ENCODE data around the gene POLDIP3. TPM values are rescaled to one million over a fixed set of nuclear protein-coding genes. Genes with fewer than 3 reads are reported as not detected.

POLDIP3 gene
- total RNA-seq, 1 donor from 2014 or later, result 77.5 TPM

- ChIA-PET POLR2A (interaction anchor here (0.5 to 7.2 kb wide), 7 partner anchors 10 to 734 kb away, joined by 3 to 96 read pairs (median 7); partner anchors contain the start of gene POLDIP3), CTCF (interaction anchor here (2.9 kb wide), 1 partner anchor 32 kb away, joined by 17 read pairs; no protein-coding TSS in a partner anchor)
- intact Hi-C loops (cut with micrococcal nuclease), result loop anchor here (1.0 kb wide), 1 partner anchor 11 kb away; no protein-coding TSS in a partner anchor
- Mint-ChIP-seq H3K27ac (peak overlapping the region; percentile 46), H3K4me1 (peaks cover 46% of the 10 kb centered on the region), H3K9me3 (no peaks in the 10 kb centered on the region), H3K36me3 (ENCODE audit: low read depth) (no peaks in the 10 kb centered on the region), H3K4me3 (no peak overlapping the region), H3K27me3 (no peaks in the 10 kb centered on the region)
- TF ChIP-seq CTCF (IDR thresholded peaks at IDR 0.05), result no peak
- DNase-seq (no peak), ATAC-seq (ENCODE audit: low read depth) (no peak)
Measured at GRCh38 chr22:42654436-42655073, 39.9 kb upstream of the POLDIP3 start.

GRCh38 chr22:42653999-42654398, 39.3 kb upstream of the POLDIP3 start:
- no peaks in the 10 kb centered on the region for H3K9me3 Mint-ChIP-seq
- H3K27me3 Mint-ChIP-seq, result no peaks in the 10 kb centered on the region
- no peak for DNase-seq
- no peak for ATAC-seq (ENCODE audit: low read depth)
- TF ChIP-seq CTCF (IDR thresholded peaks at IDR 0.05), result no peak
- no peak overlapping the region for H3K4me3 Mint-ChIP-seq
- CTCF ChIA-PET, result interaction anchor here (1.0 to 2.9 kb wide), 2 partner anchors 9 to 32 kb away, joined by 3 to 17 read pairs; no protein-coding TSS in a partner anchor
- H3K36me3 Mint-ChIP-seq (ENCODE audit: low read depth), result no peaks in the 10 kb centered on the region
- intact Hi-C loops (cut with micrococcal nuclease), result no loop called here
- peaks cover 46% of the 10 kb centered on the region for H3K4me1 Mint-ChIP-seq
- H3K27ac Mint-ChIP-seq, result peak overlapping the region; percentile 46
- POLR2A ChIA-PET, result interaction anchor here (0.6 to 7.2 kb wide), 3 partner anchors 13 to 734 kb away, joined by 3 to 96 read pairs (median 5); partner anchors contain the start of gene POLDIP3

GRCh38 chr22:42651134-42651533, 36.5 kb upstream of the POLDIP3 start:
- Mint-ChIP-seq H3K9me3 (no peaks in the 10 kb centered on the region), H3K36me3 (ENCODE audit: low read depth) (peaks cover 2% of the 10 kb centered on the region), H3K27me3 (no peaks in the 10 kb centered on the region), H3K4me3 (no peak overlapping the region), H3K4me1 (peaks cover 55% of the 10 kb centered on the region), H3K27ac (no peak overlapping the region)
- DNase-seq (no peak), ATAC-seq (ENCODE audit: low read depth) (no peak)
- intact Hi-C loops (cut with micrococcal nuclease), result no loop called here
- POLR2A ChIA-PET, result interaction anchor here (6.3 kb wide), 1 partner anchor 36 kb away, joined by 68 read pairs; the partner anchor contains the start of gene POLDIP3
- CTCF ChIA-PET, result no interaction called here
- TF ChIP-seq CTCF (IDR thresholded peaks at IDR 0.05), result no peak

- Mint-ChIP-seq H3K27ac (peak within 1 kb of the TSS; percentile 91), H3K9me3 (no peaks in the 10 kb centered on the region), H3K4me3 (peak within 1 kb of the TSS; percentile 92), H3K4me1 (peaks cover 55% of the 10 kb centered on the region), H3K27me3 (no peaks in the 10 kb centered on the region), H3K36me3 (ENCODE audit: low read depth) (peaks cover 2% of the 10 kb centered on the region)
- peak; percentile 81 for DNase-seq
- POLR2A ChIA-PET, result interaction anchor here (0.5 to 6.3 kb wide), 14 partner anchors 8 to 786 kb away, joined by 3 to 68 read pairs (median 4); partner anchors contain the start of genes ATP5MGL and POLDIP3
- CTCF ChIA-PET, result interaction anchor here (1.0 to 1.4 kb wide), 3 partner anchors 11 to 27 kb away, joined by 4 to 5 read pairs (median 4); no protein-coding TSS in a partner anchor
- intact Hi-C loops (cut with micrococcal nuclease), result loop anchor here (1.0 kb wide), 1 partner anchor 34 kb away; no protein-coding TSS in a partner anchor
- TF ChIP-seq CTCF (IDR thresholded peaks at IDR 0.05), result no peak
- ATAC-seq (ENCODE audit: low read depth), result peak; percentile 77
Measured at GRCh38 chr22:42649246-42650099, 34.8 kb upstream of the POLDIP3 start, which contains the start of gene CYB5R3. Gene CYB5R3 (minus strand): TSS chr22:42649392. CDS start chr22:42649315, 77 bp downstream.
